Skin of body (tissue), 2 donors: ENCODE results near the gene SULT1A3. TPM values are rescaled to one million over a fixed set of nuclear protein-coding genes. Genes with fewer than 3 reads are reported as not detected.

Experiments
- small RNA-seq: library from RNA; depleted of rRNA; stranded (forward); fragments of <200 nt; gene quantifications from one replicate; pipeline ENCODE3, GENCODE V24; 2014; ENCODE audit warnings: low replicate concordance
- total RNA-seq: library from RNA; depleted of rRNA; stranded (reverse); fragments of >200 nt; gene quantifications from one replicate; pipeline ENCODE4 v1.2.3, GENCODE V29; 2014

Gene SULT1A3
- total RNA-seq, 1 donor from 2014 or later, result 3.1 TPM

Small RNA genes lying within 50 kb of the gene (small RNA-seq; reads per million reads assigned to genes)
- not detected for gene AC106782.4

Other genes with a start within 250 kb of the SULT1A3 start
- gene TMEM219, start 237.2 kb upstream of the SULT1A3 start, total RNA-seq, result 30.3 TPM
- 24.5 TPM for gene TAOK2, start 225.4 kb upstream of the SULT1A3 start, total RNA-seq
- 11.4 TPM for gene HIRIP3, start 203.6 kb upstream of the SULT1A3 start, total RNA-seq
- 22.3 TPM for gene INO80E, start 203.0 kb upstream of the SULT1A3 start, total RNA-seq
- gene DOC2A, start 188.2 kb upstream of the SULT1A3 start, total RNA-seq, result 1.5 TPM
- gene C16orf92, start 176.1 kb upstream of the SULT1A3 start, total RNA-seq, result not detected
- not detected for gene TLCD3B, start 168.0 kb upstream of the SULT1A3 start, total RNA-seq
- gene ALDOA, start 133.5 kb upstream of the SULT1A3 start, total RNA-seq, result 345 TPM
- 53.1 TPM for gene PPP4C, start 123.3 kb upstream of the SULT1A3 start, total RNA-seq
- 0.20 TPM for gene TBX6, start 107.3 kb upstream of the SULT1A3 start, total RNA-seq
- 22.4 TPM for gene YPEL3, start 103.0 kb upstream of the SULT1A3 start, total RNA-seq
- 4.6 TPM for gene GDPD3, start 85.7 kb upstream of the SULT1A3 start, total RNA-seq
- 13.3 TPM for gene MAPK3, start 76.0 kb upstream of the SULT1A3 start, total RNA-seq
- 16.0 TPM for gene CORO1A, start 15.7 kb upstream of the SULT1A3 start, total RNA-seq
- gene BOLA2B, start 5.6 kb upstream of the SULT1A3 start, total RNA-seq, result 6.1 TPM
- gene SLX1A, start 5.4 kb upstream of the SULT1A3 start, total RNA-seq, result 7.3 TPM
- gene NPIPB13, start 49.2 kb downstream of the SULT1A3 start, total RNA-seq, result 1.6 TPM
- 17.0 TPM for gene CD2BP2, start 156.1 kb downstream of the SULT1A3 start, total RNA-seq
- 24.7 TPM for gene TBC1D10B, start 171.2 kb downstream of the SULT1A3 start, total RNA-seq
- 921 TPM for gene MYL11, start 175.5 kb downstream of the SULT1A3 start, total RNA-seq
- gene SEPTIN1, start 183.3 kb downstream of the SULT1A3 start, total RNA-seq, result 0.69 TPM
- 3.8 TPM for gene ZNF48, start 196.2 kb downstream of the SULT1A3 start, total RNA-seq
- 4.7 TPM for gene ZNF771, start 208.4 kb downstream of the SULT1A3 start, total RNA-seq
- 14.3 TPM for gene DCTPP1, start 230.8 kb downstream of the SULT1A3 start, total RNA-seq
- gene SEPHS2, start 246.6 kb downstream of the SULT1A3 start, total RNA-seq, result 13.1 TPM